ENCODE results near the gene PPP1R1A.
A peak's percentile ranks its signal among the peaks of the same experiment; 100 is the strongest.

The PPP1R1A gene

GRCh38 chr12:54612225-54612750 lies 23.8 kb upstream of the PPP1R1A start:
- ATAC-seq (replicated peaks; ENCODE audit: extremely low read depth, poor library complexity, severe bottlenecking) (no peak), DNase-seq (ENCODE audit: low spot score in 2 of 2) (no peak)
- no peak overlapping the region for H3K27ac Mint-ChIP-seq (ENCODE audit: low read depth)
- no peaks in the 10 kb centered on the region for H3K36me3 Mint-ChIP-seq (ENCODE audit: insufficient read depth)
- no peak overlapping the region for H3K4me3 Mint-ChIP-seq
- H3K27me3 Mint-ChIP-seq, result peaks cover 66% of the 10 kb centered on the region
- H3K4me1 Mint-ChIP-seq, result peaks cover 8% of the 10 kb centered on the region
- no peaks in the 10 kb centered on the region for H3K9me3 Mint-ChIP-seq

- DNase-seq (ENCODE audit: low spot score in 2 of 2) (no peak), ATAC-seq (replicated peaks; ENCODE audit: extremely low read depth, poor library complexity, severe bottlenecking) (no peak)
- Mint-ChIP-seq H3K27me3 (peaks cover 66% of the 10 kb centered on the region), H3K27ac (ENCODE audit: low read depth) (no peak overlapping the region), H3K4me1 (peaks cover 3% of the 10 kb centered on the region), H3K4me3 (no peak overlapping the region), H3K9me3 (no peaks in the 10 kb centered on the region), H3K36me3 (ENCODE audit: insufficient read depth) (no peaks in the 10 kb centered on the region)
Measured at GRCh38 chr12:54611715-54612149, 23.3 kb upstream of the PPP1R1A start.

GRCh38 chr12:54608769-54609168 lies 20.3 kb upstream of the PPP1R1A start:
- Mint-ChIP-seq H3K36me3 (ENCODE audit: insufficient read depth) (no peaks in the 10 kb centered on the region), H3K4me3 (no peak overlapping the region), H3K27me3 (peaks cover 42% of the 10 kb centered on the region), H3K27ac (ENCODE audit: low read depth) (no peak overlapping the region), H3K9me3 (no peaks in the 10 kb centered on the region), H3K4me1 (no peaks in the 10 kb centered on the region)
- no peak for ATAC-seq (replicated peaks; ENCODE audit: extremely low read depth, poor library complexity, severe bottlenecking)
- no peak for DNase-seq (ENCODE audit: low spot score in 2 of 2)

- DNase-seq (ENCODE audit: low spot score in 2 of 2), result no peak
- Mint-ChIP-seq H3K36me3 (ENCODE audit: insufficient read depth) (no peaks in the 10 kb centered on the region), H3K9me3 (no peaks in the 10 kb centered on the region), H3K27ac (ENCODE audit: low read depth) (no peak overlapping the region), H3K4me3 (no peak overlapping the region), H3K27me3 (peaks cover 42% of the 10 kb centered on the region), H3K4me1 (no peaks in the 10 kb centered on the region)
- ATAC-seq (replicated peaks; ENCODE audit: extremely low read depth, poor library complexity, severe bottlenecking), result no peak
Measured at GRCh38 chr12:54608156-54608555, 19.7 kb upstream of the PPP1R1A start.

GRCh38 chr12:54606556-54606955 lies 18.1 kb upstream of the PPP1R1A start:
- no peak for DNase-seq (ENCODE audit: low spot score in 2 of 2)
- H3K9me3 Mint-ChIP-seq, result no peaks in the 10 kb centered on the region
- no peaks in the 10 kb centered on the region for H3K4me1 Mint-ChIP-seq
- peaks cover 42% of the 10 kb centered on the region for H3K27me3 Mint-ChIP-seq
- no peak overlapping the region for H3K4me3 Mint-ChIP-seq
- no peak for ATAC-seq (replicated peaks; ENCODE audit: extremely low read depth, poor library complexity, severe bottlenecking)
- no peak overlapping the region for H3K27ac Mint-ChIP-seq (ENCODE audit: low read depth)
- no peaks in the 10 kb centered on the region for H3K36me3 Mint-ChIP-seq (ENCODE audit: insufficient read depth)

- Mint-ChIP-seq H3K27me3 (peaks cover 33% of the 10 kb centered on the region), H3K4me3 (no peak overlapping the region), H3K9me3 (no peaks in the 10 kb centered on the region), H3K4me1 (no peaks in the 10 kb centered on the region), H3K27ac (ENCODE audit: low read depth) (no peak overlapping the region), H3K36me3 (ENCODE audit: insufficient read depth) (no peaks in the 10 kb centered on the region)
- no peak for ATAC-seq (replicated peaks; ENCODE audit: extremely low read depth, poor library complexity, severe bottlenecking)
- DNase-seq (ENCODE audit: low spot score in 2 of 2), result no peak
Measured at GRCh38 chr12:54605138-54605970, 16.9 kb upstream of the PPP1R1A start.

GRCh38 chr12:54604436-54604835 lies 16.0 kb upstream of the PPP1R1A start:
- DNase-seq (ENCODE audit: low spot score in 2 of 2), result no peak
- H3K9me3 Mint-ChIP-seq, result no peaks in the 10 kb centered on the region
- no peaks in the 10 kb centered on the region for H3K4me1 Mint-ChIP-seq
- no peak for ATAC-seq (replicated peaks; ENCODE audit: extremely low read depth, poor library complexity, severe bottlenecking)
- H3K4me3 Mint-ChIP-seq, result no peak overlapping the region
- peaks cover 32% of the 10 kb centered on the region for H3K27me3 Mint-ChIP-seq
- H3K36me3 Mint-ChIP-seq (ENCODE audit: insufficient read depth), result no peaks in the 10 kb centered on the region
- H3K27ac Mint-ChIP-seq (ENCODE audit: low read depth), result no peak overlapping the region

GRCh38 chr12:54603872-54604271 lies 15.4 kb upstream of the PPP1R1A start:
- Mint-ChIP-seq H3K27me3 (peaks cover 35% of the 10 kb centered on the region), H3K9me3 (no peaks in the 10 kb centered on the region), H3K4me3 (no peak overlapping the region), H3K4me1 (no peaks in the 10 kb centered on the region), H3K27ac (ENCODE audit: low read depth) (no peak overlapping the region), H3K36me3 (ENCODE audit: insufficient read depth) (no peaks in the 10 kb centered on the region)
- no peak for ATAC-seq (replicated peaks; ENCODE audit: extremely low read depth, poor library complexity, severe bottlenecking)
- no peak for DNase-seq (ENCODE audit: low spot score in 2 of 2)

- no peaks in the 10 kb centered on the region for H3K4me1 Mint-ChIP-seq
- H3K36me3 Mint-ChIP-seq (ENCODE audit: insufficient read depth), result no peaks in the 10 kb centered on the region
- H3K4me3 Mint-ChIP-seq, result no peak overlapping the region
- H3K9me3 Mint-ChIP-seq, result no peaks in the 10 kb centered on the region
- ATAC-seq (replicated peaks; ENCODE audit: extremely low read depth, poor library complexity, severe bottlenecking) (peak; percentile 91), DNase-seq (ENCODE audit: low spot score in 2 of 2) (peak; percentile 39 to 41)
- peaks cover 35% of the 10 kb centered on the region for H3K27me3 Mint-ChIP-seq
- H3K27ac Mint-ChIP-seq (ENCODE audit: low read depth), result no peak overlapping the region
Measured at GRCh38 chr12:54603173-54603814, 14.8 kb upstream of the PPP1R1A start.

GRCh38 chr12:54602661-54603060 lies 14.2 kb upstream of the PPP1R1A start:
- Mint-ChIP-seq H3K4me3 (no peak overlapping the region), H3K4me1 (no peaks in the 10 kb centered on the region), H3K9me3 (no peaks in the 10 kb centered on the region), H3K27ac (ENCODE audit: low read depth) (no peak overlapping the region), H3K27me3 (peaks cover 30% of the 10 kb centered on the region), H3K36me3 (ENCODE audit: insufficient read depth) (no peaks in the 10 kb centered on the region)
- no peak for ATAC-seq (replicated peaks; ENCODE audit: extremely low read depth, poor library complexity, severe bottlenecking)
- DNase-seq (ENCODE audit: low spot score in 2 of 2), result no peak

- H3K4me1 Mint-ChIP-seq, result peaks cover 1% of the 10 kb centered on the region
- H3K4me3 Mint-ChIP-seq, result no peak overlapping the region
- DNase-seq (ENCODE audit: low spot score in 2 of 2) (no peak), ATAC-seq (replicated peaks; ENCODE audit: extremely low read depth, poor library complexity, severe bottlenecking) (no peak)
- H3K36me3 Mint-ChIP-seq (ENCODE audit: insufficient read depth), result peaks cover 2% of the 10 kb centered on the region
- H3K27me3 Mint-ChIP-seq, result peaks cover 26% of the 10 kb centered on the region
- H3K9me3 Mint-ChIP-seq, result no peaks in the 10 kb centered on the region
- H3K27ac Mint-ChIP-seq (ENCODE audit: low read depth), result no peak overlapping the region
Measured at GRCh38 chr12:54601841-54602240, 13.4 kb upstream of the PPP1R1A start.

- Mint-ChIP-seq H3K4me3 (no peak overlapping the region), H3K9me3 (no peaks in the 10 kb centered on the region), H3K4me1 (peaks cover 6% of the 10 kb centered on the region), H3K27ac (ENCODE audit: low read depth) (no peak overlapping the region), H3K36me3 (ENCODE audit: insufficient read depth) (peaks cover 2% of the 10 kb centered on the region), H3K27me3 (peaks cover 34% of the 10 kb centered on the region)
- no peak for ATAC-seq (replicated peaks; ENCODE audit: extremely low read depth, poor library complexity, severe bottlenecking)
- DNase-seq (ENCODE audit: low spot score in 2 of 2), result no peak
Measured at GRCh38 chr12:54598970-54599369, 10.5 kb upstream of the PPP1R1A start.

- no peak for ATAC-seq (replicated peaks; ENCODE audit: extremely low read depth, poor library complexity, severe bottlenecking)
- H3K4me3 Mint-ChIP-seq, result no peak overlapping the region
- H3K4me1 Mint-ChIP-seq, result peaks cover 6% of the 10 kb centered on the region
- H3K36me3 Mint-ChIP-seq (ENCODE audit: insufficient read depth), result peaks cover 2% of the 10 kb centered on the region
- peaks cover 45% of the 10 kb centered on the region for H3K27me3 Mint-ChIP-seq
- no peaks in the 10 kb centered on the region for H3K9me3 Mint-ChIP-seq
- peak in 1 of 2 donors; percentile 37 for DNase-seq (ENCODE audit: low spot score in 2 of 2)
- no peak overlapping the region for H3K27ac Mint-ChIP-seq (ENCODE audit: low read depth)
Measured at GRCh38 chr12:54596526-54596946, 8.1 kb upstream of the PPP1R1A start.
